H1 (cell line): ENCODE data around the gene GNAT2. TPM values are rescaled to one million over a fixed set of nuclear protein-coding genes. Genes with fewer than 3 reads are reported as not detected.
A peak's percentile ranks its signal among the peaks of the same experiment; 100 is the strongest.

ENCODE experiments used
- CTCF ChIA-PET: fragments of 300-600 bp; sonication (Branson Sonifier 250); formaldehyde crosslinking; loops from one replicate; lab custom pipeline; 2021; ENCODE audit not compliant: partially characterized antibody; lab: Charles Lee
- POLR2A ChIA-PET: fragments of 300-600 bp; sonication (Branson Sonifier 250); formaldehyde crosslinking; loops from one replicate; lab custom pipeline; 2021; ENCODE audit warnings: inconsistent platforms; ENCODE audit not compliant: partially characterized antibody; lab: Charles Lee
- DNase-seq, 2 experiments: peaks; one replicate each; pipeline versions ENCODE4 v3.0.0 to v3.0.0-alpha.2; 2010 to 2022; ENCODE audit warnings: low spot score in 2 of 2, low read depth in 1 of 2, mixed read lengths in 1 of 2
- FAIRE-seq: peaks from 2 replicates; lab custom pipeline; 2011; peaks lifted over from hg19 to GRCh38; lab: Jason Lieb, UNC
- H2AFZ ChIP-seq: 2 replicates; pipeline ENCODE4 v1.8.1; 2012; ENCODE audit warnings: low read length, inconsistent platforms
- H2AK5ac ChIP-seq: 2 replicates; pipeline ENCODE4 v1.6.1; 2013; ENCODE audit warnings: low read depth, low read length
- H2BK120ac ChIP-seq: replicated peaks from 2 replicates; pipeline ENCODE3; 2013; ENCODE audit warnings: low read depth, low read length, inconsistent platforms
- H2BK12ac ChIP-seq: 2 replicates; pipeline ENCODE4 v1.6.1; 2013; ENCODE audit warnings: low read depth, low read length
- H2BK15ac ChIP-seq: 2 replicates; pipeline ENCODE4 v1.6.1; 2013; ENCODE audit warnings: low read length
- H2BK20ac ChIP-seq: 2 replicates; pipeline ENCODE4 v1.6.1; 2013; ENCODE audit warnings: low read length
- H2BK5ac ChIP-seq: 2 replicates; pipeline ENCODE4 v1.6.1; 2013; ENCODE audit warnings: low read depth, low read length
- H3K14ac ChIP-seq: 2 replicates; pipeline ENCODE4 v1.6.1; 2013; ENCODE audit warnings: inconsistent platforms; ENCODE audit not compliant: insufficient read length
- H3K18ac ChIP-seq: 2 replicates; pipeline ENCODE4 v1.6.1; 2013; ENCODE audit warnings: low read length; ENCODE audit errors: extremely low read depth
- H3K23ac ChIP-seq: 2 replicates; pipeline ENCODE4 v1.6.1; 2013; ENCODE audit warnings: inconsistent platforms; ENCODE audit not compliant: insufficient read length
- H3K23me2 ChIP-seq: 2 replicates; pipeline ENCODE4 v1.6.1; 2013; ENCODE audit warnings: low read depth, low read length
- H3K27ac ChIP-seq: 2 replicates; pipeline ENCODE4 v1.6.1; 2011; ENCODE audit warnings: low read depth, low read length, inconsistent platforms
- H3K27me3 ChIP-seq, 4 experiments: replicated peaks in 1 of 4; 1 replicate in 1 of 4; 2 replicates in 3 of 4; pipeline versions ENCODE4 v1.6.1 to v1.8.1; 2011 to 2013; ENCODE audit warnings: low read length in 3 of 4, mild to moderate bottlenecking in 3 of 4, inconsistent platforms in 2 of 4, mixed read lengths in 2 of 4, moderate library complexity in 1 of 4; ENCODE audit not compliant: control insufficient read depth in 3 of 4, insufficient read depth in 3 of 4; ENCODE audit errors: extremely low read depth in 1 of 4
- H3K36me3 ChIP-seq, 4 experiments: 2 replicates each; pipeline versions ENCODE4 v1.6.1 to v1.8.1; 2011 to 2013; ENCODE audit warnings: mild to moderate bottlenecking in 4 of 4, low read length in 3 of 4, moderate library complexity in 2 of 4, control low read depth in 1 of 4, inconsistent platforms in 1 of 4; ENCODE audit not compliant: insufficient read depth in 4 of 4, control insufficient read depth in 2 of 4
- H3K4ac ChIP-seq: replicated peaks from 2 replicates; pipeline ENCODE3; 2013; ENCODE audit warnings: low read length, low read depth, mixed read lengths, inconsistent platforms; ENCODE audit not compliant: insufficient read length
- H3K4me1 ChIP-seq, 4 experiments: replicated peaks in 1 of 4; 1 replicate in 1 of 4; 2 replicates in 3 of 4; pipeline versions ENCODE4 v1.6.1 to v1.8.1; 2011 to 2013; ENCODE audit warnings: low read length in 3 of 4, inconsistent platforms in 2 of 4, mixed read lengths in 1 of 4; ENCODE audit not compliant: insufficient read depth in 4 of 4, control insufficient read depth in 3 of 4
- H3K4me2 ChIP-seq, 2 experiments: 2 replicates each; pipeline versions ENCODE4 v1.6.1 to v1.8.1; 2011 to 2013; ENCODE audit warnings: low read depth in 2 of 2, low read length in 2 of 2, control low read depth in 1 of 2, inconsistent platforms in 1 of 2, mild to moderate bottlenecking in 1 of 2; ENCODE audit not compliant: insufficient read depth in 1 of 2
- H3K4me3 ChIP-seq, 4 experiments: fragments of 200-600, 300-600 bp in 1 of 4; sonication (generic), shearing (Covaris generic), sonication (Bioruptor Twin) in 1 of 4; 2 replicates each; pipeline versions ENCODE4 v1.5.1 to v1.8.1; 2011 to 2016; ENCODE audit warnings: low read length in 4 of 4, low read depth in 3 of 4, control low read depth in 2 of 4, inconsistent platforms in 2 of 4, mild to moderate bottlenecking in 2 of 4, mixed read lengths in 1 of 4, moderate library complexity in 1 of 4; ENCODE audit not compliant: insufficient read depth in 2 of 4; ENCODE audit errors: extremely low read depth in 1 of 4
- H3K56ac ChIP-seq: replicated peaks from 2 replicates; pipeline ENCODE3; 2013; ENCODE audit warnings: low read depth, mild to moderate bottlenecking, mixed read lengths, low read length, inconsistent platforms; ENCODE audit not compliant: insufficient read length
- H3K79me1 ChIP-seq: 2 replicates; pipeline ENCODE4 v1.6.1; 2013; ENCODE audit warnings: low read depth, low read length, control low read depth
- H3K79me2 ChIP-seq, 2 experiments: 2 replicates each; pipeline versions ENCODE4 v1.6.1 to v1.8.1; 2012 to 2013; ENCODE audit warnings: low read length in 2 of 2, mild to moderate bottlenecking in 2 of 2, inconsistent platforms in 1 of 2; ENCODE audit not compliant: insufficient read depth in 2 of 2, control insufficient read depth in 1 of 2
- H3K9ac ChIP-seq, 4 experiments: replicated peaks in 1 of 4; 1 replicate in 1 of 4; 2 replicates in 3 of 4; pipeline versions ENCODE4 v1.6.1 to v1.8.1; 2011 to 2013; ENCODE audit warnings: low read depth in 3 of 4, low read length in 3 of 4, control low read depth in 2 of 4, mild to moderate bottlenecking in 2 of 4, moderate library complexity in 2 of 4, inconsistent platforms in 1 of 4; ENCODE audit errors: extremely low read depth in 1 of 4
- H3K9me3 ChIP-seq, 2 experiments: 2 replicates each; pipeline versions ENCODE4 v1.6.1 to v1.8.1; 2012 to 2013; ENCODE audit warnings: mild to moderate bottlenecking in 2 of 2, moderate library complexity in 2 of 2, control low read depth in 1 of 2, inconsistent platforms in 1 of 2, low read depth in 1 of 2, low read length in 1 of 2, mixed read lengths in 1 of 2; ENCODE audit not compliant: insufficient read depth in 2 of 2
- H4K20me1 ChIP-seq, 2 experiments: replicated peaks in 1 of 2; 2 replicates each; pipeline versions ENCODE3 to v1.8.1; 2011 to 2013; ENCODE audit warnings: inconsistent platforms in 2 of 2, low read length in 2 of 2, mild to moderate bottlenecking in 1 of 2; ENCODE audit not compliant: insufficient read depth in 2 of 2, control insufficient read depth in 1 of 2
- H4K5ac ChIP-seq: 2 replicates; pipeline ENCODE4 v1.6.1; 2013; ENCODE audit warnings: low read length, low read depth, mixed read lengths, inconsistent platforms; ENCODE audit not compliant: insufficient read length
- H4K8ac ChIP-seq: 2 replicates; pipeline ENCODE4 v1.8.0; 2013; ENCODE audit warnings: mild to moderate bottlenecking, moderate library complexity, low read length, inconsistent platforms; ENCODE audit not compliant: insufficient read depth; ENCODE audit errors: extremely low read depth
- H4K91ac ChIP-seq: replicated peaks from 2 replicates; pipeline ENCODE3; 2013; ENCODE audit warnings: low read length, mixed read lengths, inconsistent platforms; ENCODE audit not compliant: insufficient read length
- BCL11A ChIP-seq, 2 experiments: IDR thresholded peaks; one replicate each; pipeline ENCODE4 v1.6.1; 2011; ENCODE audit warnings: low read depth in 2 of 2, low read length in 2 of 2, mild to moderate bottlenecking in 2 of 2
- EP300 ChIP-seq, 2 experiments: IDR thresholded peaks; 1 replicate in 1 of 2; 2 replicates in 1 of 2; pipeline ENCODE4 v1.6.1; 2011 to 2012; ENCODE audit warnings: low read depth in 2 of 2, low read length in 2 of 2, mild to moderate bottlenecking in 2 of 2, borderline replicate concordance in 1 of 2, inconsistent platforms in 1 of 2, moderate library complexity in 1 of 2
- EZH2 ChIP-seq: fragments of 200-600 bp; sonication (generic); IDR thresholded peaks from 2 replicates; pipeline ENCODE4 v1.7.1; 2012; ENCODE audit warnings: low read depth, mild to moderate bottlenecking, moderate library complexity, low read length, inconsistent platforms; ENCODE audit not compliant: severe bottlenecking
- MAFK ChIP-seq: IDR thresholded peaks from 2 replicates; pipeline ENCODE4 v1.6.1; 2012; ENCODE audit warnings: low read depth, mild to moderate bottlenecking, improper control_type of control experiment, low read length
- POU5F1 ChIP-seq: IDR thresholded peaks from 2 replicates; pipeline ENCODE4 v1.6.1; 2011; ENCODE audit warnings: low read depth, mild to moderate bottlenecking, low read length, moderate library complexity
- RFX5 ChIP-seq: IDR thresholded peaks from 2 replicates; pipeline ENCODE4 v1.6.1; 2011; ENCODE audit warnings: low read depth, low read length, improper control_type of control experiment, borderline replicate concordance
- SP1 ChIP-seq: IDR thresholded peaks from 2 replicates; pipeline ENCODE4 v1.6.1; 2011; ENCODE audit warnings: low read depth, low read length
- SRF ChIP-seq: IDR thresholded peaks from 2 replicates; pipeline ENCODE4 v1.6.1; 2011; ENCODE audit warnings: mild to moderate bottlenecking, low read depth, low read length, moderate library complexity
- WGBS, 2 experiments: shearing (Covaris generic) in 1 of 2; methylation state at CpG; one replicate each; pipeline versions ENCODE4 v1.1.6 to v1.1.7; 2013 to 2015; ENCODE audit warnings: low lambda C conversion rate in 2 of 2, mixed read lengths in 2 of 2, inconsistent platforms in 1 of 2, low coverage in 1 of 2, missing lambda C conversion rate in 1 of 2; ENCODE audit not compliant: insufficient replicate concordance in 2 of 2, insufficient coverage in 1 of 2, insufficient read length in 1 of 2; ENCODE audit errors: extremely low coverage in 1 of 2, missing lambda C conversion rate in 1 of 2; 5-methylcytosine and 5-hydroxymethylcytosine counted together
- polyA plus RNA-seq, 7 experiments: library from polyadenylated mRNA; depleted of rRNA in 3 of 7; stranded (reverse) in 5 of 7; unstranded in 2 of 7; fragments of >200 nt in 5 of 7; fragments of 200-250 nt in 2 of 7; gene quantifications; 1 replicate in 5 of 7; 2 replicates in 1 of 7; 4 replicates in 1 of 7; pipeline versions ENCODE4 v1.2.1 to v1.2.3, GENCODE V29; 2011 to 2013; ENCODE audit warnings: missing spikeins in 2 of 7, mixed read lengths in 2 of 7
- total RNA-seq: library from RNA; stranded (reverse); fragmentation: NEBNext Ultra II Directional; extraction: Animal tissue kit (Norgen Biotek cat#: 25700); gene quantifications from 2 replicates; pipeline ENCODE4 v1.2.1, GENCODE V29; 2021
- TF ChIP-seq, protein P1 (sequence below): IDR thresholded peaks from 2 replicates; pipeline ENCODE4 v1.6.1; 2011; ENCODE audit warnings: low read depth, mild to moderate bottlenecking, low read length; ENCODE audit not compliant: insufficient read depth
- TF ChIP-seq, protein P2 (sequence below): IDR thresholded peaks from 2 replicates; pipeline ENCODE4 v1.6.1; 2012; ENCODE audit warnings: inconsistent platforms

The GNAT2 gene
- total and polyA plus RNA-seq, 2 of the 8 experiments (the other 6 are each of a cell fraction or from before 2014, with no cell fraction given), result 0.05 TPM; not detected in 1

DNA sequence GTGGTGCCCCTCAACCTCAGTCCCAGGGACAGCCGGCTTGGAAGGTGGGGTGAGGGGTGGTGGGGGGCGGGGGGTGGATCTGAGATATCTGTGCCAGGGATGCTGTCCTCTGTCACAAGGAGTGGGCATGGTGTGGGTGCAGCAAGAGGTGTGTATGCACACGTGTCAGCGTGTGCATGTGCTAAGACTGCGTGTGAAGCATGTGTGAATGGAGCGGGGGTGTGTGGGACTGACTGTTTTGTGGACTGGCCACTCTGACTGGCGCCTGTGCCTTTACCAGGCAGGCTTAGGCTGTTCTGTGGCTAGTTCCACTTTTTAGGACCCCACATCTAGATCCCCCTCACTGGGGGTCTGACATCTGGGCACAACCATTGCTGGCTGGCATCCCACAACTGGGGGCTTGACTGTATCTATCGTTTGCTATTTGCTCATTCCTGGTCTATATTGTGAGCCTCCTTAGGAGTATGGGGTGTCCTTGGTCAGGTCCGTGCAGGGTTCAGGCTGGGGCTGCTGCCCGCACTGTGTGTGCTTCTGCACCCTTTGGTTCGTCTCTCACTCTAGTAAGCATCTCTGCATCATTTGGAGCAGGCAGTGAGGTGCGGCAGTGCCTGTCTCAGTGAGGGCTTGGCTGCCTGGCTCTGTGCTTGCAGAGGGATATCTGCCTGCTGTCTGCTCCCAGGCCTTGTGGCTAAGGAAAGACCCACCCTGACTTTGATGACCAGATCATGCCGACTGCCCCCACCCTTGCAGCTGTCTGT is 2.1 kb upstream of the GNAT2 start:
- H4K8ac ChIP-seq, result no peak overlapping the region; the same call in 1 of the 2 replicates
- H2BK5ac ChIP-seq, result no peak overlapping the region
- H3K9me3 ChIP-seq, result no peaks in the 10 kb centered on the region
- peaks cover 16% of the 10 kb centered on the region for H3K23me2 ChIP-seq
- no peak overlapping the region for H2BK12ac ChIP-seq
- no peak overlapping the region for H2BK20ac ChIP-seq
- H3K79me1 ChIP-seq, result peaks cover 17% of the 10 kb centered on the region
- DNase-seq (no peak), FAIRE-seq (no peak)
- peaks cover 0 to under 1% (median 0%) of the 10 kb centered on the region in 4 experiments; a peak in 3 of 8 replicates for H3K36me3 ChIP-seq
- H3K14ac ChIP-seq, result no peak overlapping the region
- no peak overlapping the region for H2AK5ac ChIP-seq
- H3K4me1 ChIP-seq, result peaks cover 4 to 25% (median 12%) of the 10 kb centered on the region in 4 experiments
- H3K27me3 ChIP-seq, result no peaks in the 10 kb centered on the region
- H3K9ac ChIP-seq, result no peak overlapping the region; a peak in 1 of 7 replicates
- H4K20me1 ChIP-seq, result peaks cover 5 to 25% of the 10 kb centered on the region in 2 experiments
- no peak overlapping the region for H3K18ac ChIP-seq
- H2BK120ac ChIP-seq, result no peak overlapping the region
- peak overlapping the region; percentile 91 to 94 for H3K4me2 ChIP-seq
- peaks cover 0 to 37% of the 10 kb centered on the region in 2 experiments; a peak in 2 of 4 replicates for H3K79me2 ChIP-seq
- no peak overlapping the region for H3K27ac ChIP-seq
- H3K4me3 ChIP-seq, result peak overlapping the region; percentile 69 to 85 (median 78); a peak in 6 of 8 replicates
- no peak overlapping the region for H2AFZ ChIP-seq
- CTCF ChIA-PET, result interaction anchor here (0.7 to 1.0 kb wide), 4 partner anchors 9 to 89 kb away, joined by 3 to 4 read pairs (median 3); no protein-coding TSS in a partner anchor
- no peak overlapping the region for H3K56ac ChIP-seq
- H3K23ac ChIP-seq, result no peak overlapping the region
- peak overlapping the region; percentile 11 for H4K91ac ChIP-seq
- 79% methylated on average over 11 of the region's 13 CpGs; no CpG with 5 or more reads in 1 of the 2 experiments for WGBS, 2 experiments
- H4K5ac ChIP-seq, result no peak overlapping the region
- H3K4ac ChIP-seq, result no peak overlapping the region
- POLR2A ChIA-PET, result interaction anchor here (1.4 to 2.5 kb wide), 3 partner anchors 13 to 73 kb away, joined by 4 to 18 read pairs (median 5); partner anchors contain the start of gene GNAI3
- H2BK15ac ChIP-seq, result peak overlapping the region; percentile 32; the same call in 1 of the 2 replicates
- TF ChIP-seq, protein P1, sequence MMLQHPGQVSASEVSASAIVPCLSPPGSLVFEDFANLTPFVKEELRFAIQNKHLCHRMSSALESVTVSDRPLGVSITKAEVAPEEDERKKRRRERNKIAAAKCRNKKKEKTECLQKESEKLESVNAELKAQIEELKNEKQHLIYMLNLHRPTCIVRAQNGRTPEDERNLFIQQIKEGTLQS, result no peak
- TF ChIP-seq MAFK, result no peak
- TF ChIP-seq POU5F1, result no peak
- TF ChIP-seq RFX5, result no peak
- TF ChIP-seq, protein P2, sequence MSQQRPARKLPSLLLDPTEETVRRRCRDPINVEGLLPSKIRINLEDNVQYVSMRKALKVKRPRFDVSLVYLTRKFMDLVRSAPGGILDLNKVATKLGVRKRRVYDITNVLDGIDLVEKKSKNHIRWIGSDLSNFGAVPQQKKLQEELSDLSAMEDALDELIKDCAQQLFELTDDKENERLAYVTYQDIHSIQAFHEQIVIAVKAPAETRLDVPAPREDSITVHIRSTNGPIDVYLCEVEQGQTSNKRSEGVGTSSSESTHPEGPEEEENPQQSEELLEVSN, result no peak
- no peak for TF ChIP-seq EZH2
- no peak for TF ChIP-seq SRF
- TF ChIP-seq SP1, result no peak
- TF ChIP-seq EP300 (IDR thresholded peaks at IDR 0.05; ENCODE audit: borderline replicate concordance in 1 of 2, low read depth in 2 of 2, low read length in 2 of 2), result no peak
- TF ChIP-seq BCL11A (IDR thresholded peaks at IDR 0.05; ENCODE audit: low read depth in 2 of 2, low read length in 2 of 2), result no peak
